Ishikawa (cell line): Measurements from ENCODE around the gene PANX2.

Experiments
- CEBPB ChIP-seq: IDR thresholded peaks from 2 replicates; pipeline ENCODE4 v1.6.1; 2012
- CREB1 ChIP-seq: IDR thresholded peaks from 2 replicates; pipeline ENCODE4 v1.6.1; 2012; ENCODE audit warnings: low read depth
- EGR1 ChIP-seq: IDR thresholded peaks from 2 replicates; pipeline ENCODE4 v1.6.1; 2012
- EP300 ChIP-seq: IDR thresholded peaks from 2 replicates; pipeline ENCODE4 v1.6.1; 2012; ENCODE audit warnings: borderline replicate concordance
- MAX ChIP-seq: IDR thresholded peaks from 2 replicates; pipeline ENCODE4 v1.6.1; 2012
- NFIC ChIP-seq: IDR thresholded peaks from 2 replicates; pipeline ENCODE4 v1.6.1; 2012
- RAD21 ChIP-seq: IDR thresholded peaks from 2 replicates; pipeline ENCODE4 v1.6.1; 2012; ENCODE audit warnings: low read depth
- TAF1 ChIP-seq: IDR thresholded peaks from 2 replicates; pipeline ENCODE4 v1.6.1; 2012; ENCODE audit warnings: low read depth, mild to moderate bottlenecking
- TCF12 ChIP-seq: IDR thresholded peaks from 2 replicates; pipeline ENCODE4 v1.6.1; 2012; ENCODE audit warnings: low read depth
- TEAD4 ChIP-seq: IDR thresholded peaks from 2 replicates; pipeline ENCODE4 v1.6.1; 2012
- ZBTB7A ChIP-seq: IDR thresholded peaks from 2 replicates; pipeline ENCODE4 v1.6.1; 2012; ENCODE audit warnings: low read depth
- TF ChIP-seq, protein P1 (sequence below): IDR thresholded peaks from 2 replicates; pipeline ENCODE4 v1.6.1; 2012; ENCODE audit warnings: low read depth, mild to moderate bottlenecking

DNA sequence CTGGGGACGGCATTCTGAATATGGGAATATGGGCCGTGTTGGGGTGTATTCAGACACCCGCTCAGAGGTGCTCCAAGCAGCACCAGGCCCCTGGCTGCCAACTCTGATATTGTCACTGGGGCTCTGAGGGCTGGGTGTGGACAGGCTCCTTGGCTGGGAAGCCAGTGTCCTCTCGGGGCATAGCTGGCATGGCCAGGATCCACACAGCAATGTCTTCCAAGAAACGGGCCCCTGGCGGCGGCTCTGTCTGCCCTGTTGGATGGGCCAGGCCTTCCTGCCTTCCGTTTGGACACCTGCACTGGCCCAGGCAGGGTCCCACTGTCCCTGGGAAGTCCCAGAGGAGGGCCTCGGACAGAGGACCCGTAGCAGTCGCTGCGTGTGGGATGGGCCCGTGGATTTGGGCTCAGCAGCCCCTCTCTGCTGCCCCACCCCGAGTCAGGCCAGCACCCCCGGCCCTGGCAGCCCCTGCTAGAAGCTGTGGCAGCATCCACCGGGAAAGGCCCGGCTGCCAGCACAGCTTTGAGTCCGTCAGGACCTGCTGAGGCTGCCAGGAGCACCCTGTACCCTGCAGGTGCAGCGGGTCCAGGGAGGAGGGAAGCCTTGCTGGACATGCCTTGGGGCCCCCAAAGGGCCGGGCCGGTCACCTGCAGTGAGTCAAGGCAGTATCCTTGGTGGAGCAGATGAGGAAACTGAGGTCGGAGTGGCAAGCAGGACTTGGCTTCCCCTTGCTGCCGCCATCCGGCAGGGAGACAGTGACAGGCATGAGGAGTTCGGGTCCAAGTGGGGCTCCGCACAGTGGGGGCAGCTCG, 4.1 kb downstream of the PANX2 start:
- no peak for TF ChIP-seq CEBPB
- TF ChIP-seq MAX: no peak
- no peak for TF ChIP-seq EGR1
- no peak for TF ChIP-seq EP300
- TF ChIP-seq ZBTB7A: no peak
- no peak for TF ChIP-seq NFIC
- TF ChIP-seq, protein P1, sequence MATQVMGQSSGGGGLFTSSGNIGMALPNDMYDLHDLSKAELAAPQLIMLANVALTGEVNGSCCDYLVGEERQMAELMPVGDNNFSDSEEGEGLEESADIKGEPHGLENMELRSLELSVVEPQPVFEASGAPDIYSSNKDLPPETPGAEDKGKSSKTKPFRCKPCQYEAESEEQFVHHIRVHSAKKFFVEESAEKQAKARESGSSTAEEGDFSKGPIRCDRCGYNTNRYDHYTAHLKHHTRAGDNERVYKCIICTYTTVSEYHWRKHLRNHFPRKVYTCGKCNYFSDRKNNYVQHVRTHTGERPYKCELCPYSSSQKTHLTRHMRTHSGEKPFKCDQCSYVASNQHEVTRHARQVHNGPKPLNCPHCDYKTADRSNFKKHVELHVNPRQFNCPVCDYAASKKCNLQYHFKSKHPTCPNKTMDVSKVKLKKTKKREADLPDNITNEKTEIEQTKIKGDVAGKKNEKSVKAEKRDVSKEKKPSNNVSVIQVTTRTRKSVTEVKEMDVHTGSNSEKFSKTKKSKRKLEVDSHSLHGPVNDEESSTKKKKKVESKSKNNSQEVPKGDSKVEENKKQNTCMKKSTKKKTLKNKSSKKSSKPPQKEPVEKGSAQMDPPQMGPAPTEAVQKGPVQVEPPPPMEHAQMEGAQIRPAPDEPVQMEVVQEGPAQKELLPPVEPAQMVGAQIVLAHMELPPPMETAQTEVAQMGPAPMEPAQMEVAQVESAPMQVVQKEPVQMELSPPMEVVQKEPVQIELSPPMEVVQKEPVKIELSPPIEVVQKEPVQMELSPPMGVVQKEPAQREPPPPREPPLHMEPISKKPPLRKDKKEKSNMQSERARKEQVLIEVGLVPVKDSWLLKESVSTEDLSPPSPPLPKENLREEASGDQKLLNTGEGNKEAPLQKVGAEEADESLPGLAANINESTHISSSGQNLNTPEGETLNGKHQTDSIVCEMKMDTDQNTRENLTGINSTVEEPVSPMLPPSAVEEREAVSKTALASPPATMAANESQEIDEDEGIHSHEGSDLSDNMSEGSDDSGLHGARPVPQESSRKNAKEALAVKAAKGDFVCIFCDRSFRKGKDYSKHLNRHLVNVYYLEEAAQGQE: no peak
- TF ChIP-seq TAF1: no peak
- no peak for TF ChIP-seq TEAD4
- TF ChIP-seq TCF12: no peak
- TF ChIP-seq CREB1: no peak
- TF ChIP-seq RAD21: no peak
